SK-N-SH (cell line): ENCODE measurements around the gene USP8. TPM values are rescaled to one million over a fixed set of nuclear protein-coding genes. Genes with fewer than 3 reads are reported as not detected.

ENCODE experiments used
- CTCF ChIA-PET: fragments of 300-600, 350-600 bp; formaldehyde crosslinking; extraction: SDS; loops from one replicate; lab custom pipeline; 2021; lab: Yijun Ruan, JAX
- POLR2A ChIA-PET: fragments of 350-600 bp; sonication (Branson Sonifier 250); formaldehyde crosslinking; extraction: SDS; loops from one replicate; lab custom pipeline; 2020; ENCODE audit warnings: antibody characterized with exemption, inconsistent platforms; lab: Yijun Ruan, JAX
- DNase-seq: peaks from one replicate; pipeline ENCODE4 v3.0.0; 2012
- H2AFZ ChIP-seq: fragments of 200-600 bp; sonication (generic); 2 replicates; pipeline ENCODE4 v1.8.1; 2016; ENCODE audit warnings: antibody characterized with exemption, mild to moderate bottlenecking, low read depth
- H3F3A ChIP-seq: fragments of 200-600 bp; sonication (generic); replicated peaks from 2 replicates; pipeline ENCODE3; 2016; ENCODE audit warnings: antibody characterized with exemption, mild to moderate bottlenecking; ENCODE audit not compliant: insufficient read depth
- H3K27ac ChIP-seq, 2 experiments: fragments of 200-500 bp in 1 of 2; fragments of 200-600 bp in 1 of 2; sonication (Bioruptor generic) in 1 of 2; sonication (generic), shearing (Covaris generic) in 1 of 2; 2 replicates each; pipeline versions ENCODE4 v1.5.1 to v1.6.1; 2014 to 2016; ENCODE audit warnings: low read depth in 2 of 2, inconsistent platforms in 1 of 2, low read length in 1 of 2, mild to moderate bottlenecking in 1 of 2, mixed read lengths in 1 of 2
- H3K27me3 ChIP-seq: fragments of 200-600 bp; sonication (generic), shearing (Covaris generic); 2 replicates; pipeline ENCODE4 v1.6.1; 2016; ENCODE audit warnings: mixed run types; ENCODE audit not compliant: insufficient read depth
- H3K36me3 ChIP-seq, 2 experiments: fragments of 200-500 bp in 1 of 2; fragments of 200-600 bp in 1 of 2; sonication (Bioruptor generic) in 1 of 2; sonication (generic) in 1 of 2; replicated peaks in 1 of 2; 2 replicates each; pipeline versions ENCODE3 to v1.5.1; 2014 to 2016; ENCODE audit warnings: low read length in 1 of 2, mild to moderate bottlenecking in 1 of 2; ENCODE audit not compliant: insufficient read depth in 2 of 2, control insufficient read depth in 1 of 2
- H3K4me1 ChIP-seq, 2 experiments: fragments of 200-500 bp in 1 of 2; fragments of 200-600 bp in 1 of 2; sonication (Bioruptor generic) in 1 of 2; sonication (generic), shearing (Covaris generic) in 1 of 2; 2 replicates each; pipeline versions ENCODE4 v1.5.1 to v1.6.1; 2014 to 2016; ENCODE audit warnings: low read depth in 1 of 2, low read length in 1 of 2, mixed run types in 1 of 2; ENCODE audit not compliant: insufficient read depth in 2 of 2, control insufficient read depth in 1 of 2
- H3K4me2 ChIP-seq: fragments of 200-600 bp; sonication (generic), shearing (Covaris generic); 2 replicates; pipeline ENCODE4 v1.6.1; 2017; ENCODE audit warnings: mixed run types
- H3K4me3 ChIP-seq, 2 experiments: fragments of 200-500 bp in 1 of 2; fragments of 200-600 bp in 1 of 2; sonication (Bioruptor generic) in 1 of 2; sonication (generic), shearing (Covaris generic) in 1 of 2; 2 replicates each; pipeline versions ENCODE4 v1.5.1 to v1.8.1; 2014 to 2016; ENCODE audit warnings: low read depth in 2 of 2, inconsistent platforms in 1 of 2, low read length in 1 of 2, mild to moderate bottlenecking in 1 of 2, mixed read lengths in 1 of 2, moderate library complexity in 1 of 2
- H3K79me2 ChIP-seq: fragments of 200-600 bp; sonication (generic); 2 replicates; pipeline ENCODE4 v1.8.1; 2017; ENCODE audit warnings: mild to moderate bottlenecking; ENCODE audit not compliant: insufficient read depth
- H3K9ac ChIP-seq: fragments of 200-600 bp; sonication (generic); 2 replicates; pipeline ENCODE4 v1.6.1; 2017; ENCODE audit warnings: mixed run types
- H3K9me2 ChIP-seq: fragments of 200-600 bp; sonication (generic); 2 replicates; pipeline ENCODE4 v1.6.1; 2017; ENCODE audit warnings: mixed run types
- H3K9me3 ChIP-seq: fragments of 200-600 bp; sonication (generic); 2 replicates; pipeline ENCODE4 v1.6.1; 2017; ENCODE audit warnings: mixed run types, mild to moderate bottlenecking, moderate library complexity
- H4K20me1 ChIP-seq: fragments of 200-600 bp; sonication (generic); 2 replicates; pipeline ENCODE4 v1.6.1; 2017; ENCODE audit warnings: mild to moderate bottlenecking, mixed run types; ENCODE audit not compliant: insufficient read depth
- ELF1 ChIP-seq: IDR thresholded peaks from 2 replicates; pipeline ENCODE4 v1.4.0; 2012
- EZH2phosphoT487 ChIP-seq: fragments of 200-600 bp; sonication (generic); IDR thresholded peaks from 2 replicates; pipeline ENCODE4 v1.6.1; 2017; ENCODE audit warnings: low read depth, mixed run types, mild to moderate bottlenecking, antibody characterized with exemption, moderate library complexity, borderline replicate concordance
- FOSL2 ChIP-seq: IDR thresholded peaks from 2 replicates; pipeline ENCODE4 v1.4.0; 2012; ENCODE audit warnings: low read depth, mild to moderate bottlenecking, moderate library complexity, borderline replicate concordance
- FOXJ3 ChIP-seq: sonication (generic); formaldehyde crosslinking; IDR thresholded peaks from 2 replicates; pipeline ENCODE4 v1.5.1; 2020; ENCODE audit warnings: mild to moderate bottlenecking, missing genetic modification reagents
- FOXM1 ChIP-seq: IDR thresholded peaks from 2 replicates; pipeline ENCODE4 v1.4.0; 2012; ENCODE audit warnings: low read depth, mild to moderate bottlenecking
- JUND ChIP-seq: IDR thresholded peaks from 2 replicates; pipeline ENCODE4 v1.4.0; 2012
- PBX3 ChIP-seq: IDR thresholded peaks from 2 replicates; pipeline ENCODE4; 2012
- POLR2AphosphoS5 ChIP-seq: IDR thresholded peaks from 2 replicates; pipeline ENCODE4 v1.6.1; 2012; ENCODE audit warnings: low read depth, low read length
- RCOR1 ChIP-seq: fragments of 150-350 bp; IDR thresholded peaks from 2 replicates; pipeline ENCODE4 v1.6.1; 2017; ENCODE audit warnings: antibody characterized with exemption, low read length
- SMC3 ChIP-seq: IDR thresholded peaks from 2 replicates; pipeline ENCODE4 v1.6.1; 2012; ENCODE audit warnings: low read depth, low read length, improper control_type of control experiment
- TAF1 ChIP-seq: IDR thresholded peaks from 2 replicates; pipeline ENCODE4 v1.6.1; 2012; ENCODE audit warnings: low read depth, mild to moderate bottlenecking, low read length, moderate library complexity, borderline replicate concordance
- TCF12 ChIP-seq: IDR thresholded peaks from 2 replicates; pipeline ENCODE4 v1.4.0; 2012
- TEAD4 ChIP-seq: IDR thresholded peaks from 2 replicates; pipeline ENCODE4 v1.4.0; 2012; ENCODE audit warnings: mild to moderate bottlenecking, borderline replicate concordance; ENCODE audit not compliant: insufficient read depth
- YY1 ChIP-seq: IDR thresholded peaks from 2 replicates; pipeline ENCODE4 v1.4.0; 2012; ENCODE audit warnings: low read depth, mild to moderate bottlenecking
- WGBS: methylation state at CpG from one replicate; pipeline ENCODE4 v1.1.6; 2017; ENCODE audit warnings: low lambda C conversion rate; 5-methylcytosine and 5-hydroxymethylcytosine counted together
- polyA plus RNA-seq, 3 experiments: library from polyadenylated mRNA; depleted of rRNA; stranded (reverse); fragments of >200 nt; gene quantifications; 2 replicates each; pipeline ENCODE4 v1.2.3, GENCODE V29; 2012

Gene USP8
- polyA plus RNA-seq, 1 of the 3 experiments (the other 2 are of a cell fraction): 23.4 TPM

- TF ChIP-seq RCOR1 (no peak), SMC3 (no peak), PBX3 (no peak), POLR2AphosphoS5 (peak; percentile 96), FOXJ3 (CRISPR knock-in tag) (no peak), FOSL2 (no peak), EZH2phosphoT487 (no peak)
Measured at GRCh38 chr15:50424066-50424890, at the start of gene USP8 (continued).

GRCh38 chr15:50377867-50378751, 46.1 kb upstream of the USP8 start:
- no peaks in the 10 kb centered on the region for H4K20me1 ChIP-seq
- no peaks in the 10 kb centered on the region for H3K9me3 ChIP-seq
- POLR2A ChIA-PET: no interaction called here
- no peaks in the 10 kb centered on the region for H3F3A ChIP-seq
- H2AFZ ChIP-seq: no peak overlapping the region
- H3K4me1 ChIP-seq: no peaks in the 10 kb centered on the region
- no peaks in the 10 kb centered on the region for H3K79me2 ChIP-seq
- no peak for TF ChIP-seq POLR2AphosphoS5
- TF ChIP-seq YY1: no peak
- no peak for TF ChIP-seq FOXJ3 (CRISPR knock-in tag)
- TF ChIP-seq FOXM1: no peak
- TF ChIP-seq JUND: no peak
- TF ChIP-seq TAF1: no peak
- TF ChIP-seq FOSL2: no peak
- TF ChIP-seq TCF12: no peak
- no peak for TF ChIP-seq TEAD4
- TF ChIP-seq ELF1: no peak
- H3K36me3 ChIP-seq: no peaks in the 10 kb centered on the region
- DNase-seq: no peak
- no peak overlapping the region for H3K9ac ChIP-seq
- CTCF ChIA-PET: interaction anchor here (0.8 kb wide), 1 partner anchor 13 kb away, joined by 3 read pairs; no protein-coding TSS in a partner anchor
- H3K27me3 ChIP-seq: no peaks in the 10 kb centered on the region
- no peak overlapping the region for H3K4me2 ChIP-seq
- 86% methylated on average over 3 of the region's 3 CpGs for WGBS
- H3K9me2 ChIP-seq: no peaks in the 10 kb centered on the region
- H3K27ac ChIP-seq: no peak overlapping the region
- H3K4me3 ChIP-seq: no peak overlapping the region
